Uterus (tissue), 4 donors: Measurements from ENCODE around the gene BCLAF1. TPM values are rescaled to one million over a fixed set of nuclear protein-coding genes. Genes with fewer than 3 reads are reported as not detected.
"Not testable (repeated sequence)": the region's sequence is repeated elsewhere in the genome, so short reads cannot be mapped to it uniquely, and the experiment has no call there.

Experiments used
- DNase-seq, 2 donors: peaks; one replicate each; pipeline ENCODE4 v3.0.0-alpha.2; 2019 to 2020
- H3K27ac ChIP-seq, 2 donors: fragments of 200-600 bp; sonication (generic); 1 replicate in 1 of 2; 2 replicates in 1 of 2; pipeline ENCODE4 v1.5.1; 2016 to 2018
- H3K27me3 ChIP-seq, 2 donors: fragments of 200-600 bp; sonication (generic); one replicate each; pipeline ENCODE4 v1.5.1; 2018 to 2019; ENCODE audit warnings: control low read depth in 1 of 2
- H3K36me3 ChIP-seq, 2 donors: fragments of 200-600 bp; sonication (generic); one replicate each; pipeline ENCODE4 v1.5.1; 2019; ENCODE audit warnings: control low read depth in 1 of 2
- H3K4me1 ChIP-seq, 2 donors: fragments of 200-600 bp; sonication (generic); one replicate each; pipeline ENCODE4 v1.5.1; 2018 to 2019; ENCODE audit warnings: control low read depth in 1 of 2
- H3K4me3 ChIP-seq, 2 donors: fragments of 200-600 bp; sonication (generic); 1 replicate in 1 of 2; 2 replicates in 1 of 2; pipeline ENCODE4 v1.5.1; 2018 to 2019; ENCODE audit warnings: mild to moderate bottlenecking in 1 of 2
- H3K9me3 ChIP-seq, 2 donors: fragments of 200-600 bp; sonication (generic); one replicate each; pipeline ENCODE4 v1.5.1; 2019; ENCODE audit warnings: control low read depth in 1 of 2
- POLR2A ChIP-seq, 2 donors: fragments of 450-650 bp; IDR thresholded peaks; one replicate each; pipeline ENCODE4 v1.6.1; 2016; ENCODE audit warnings: antibody characterized with exemption in 2 of 2, mild to moderate bottlenecking in 1 of 2, moderate library complexity in 1 of 2
- intact Hi-C: fragments of 100-400 bp; cut with DNase I; formaldehyde crosslinking; loops from one replicate; pipeline ENCODE4 v1.15.1; 2023; ENCODE audit warnings: low total_unique reads
- total RNA-seq, 4 donors: library from RNA; depleted of rRNA in 3 of 4; stranded (reverse); fragments of >200 nt in 3 of 4; gene quantifications; one replicate each; pipeline versions ENCODE4 v1.1.0 to v1.2.4, GENCODE V29; 2014 to 2023
- TF ChIP-seq, protein P1 (sequence below), 4 experiments: fragments of 200-600 bp in 2 of 4; fragments of 450-650 bp in 2 of 4; sonication (generic) in 2 of 4; IDR thresholded peaks; one replicate each; pipeline ENCODE4 v1.5.1; 2016 to 2019; ENCODE audit warnings: antibody characterized with exemption in 4 of 4, mild to moderate bottlenecking in 2 of 4, moderate library complexity in 1 of 4
- donor health status: DM: yes; HTN: yes; CAD: no.

BCLAF1 gene
- total RNA-seq, 4 donors from 2014 or later = 34.6 to 237 (median 211) TPM

DNA sequence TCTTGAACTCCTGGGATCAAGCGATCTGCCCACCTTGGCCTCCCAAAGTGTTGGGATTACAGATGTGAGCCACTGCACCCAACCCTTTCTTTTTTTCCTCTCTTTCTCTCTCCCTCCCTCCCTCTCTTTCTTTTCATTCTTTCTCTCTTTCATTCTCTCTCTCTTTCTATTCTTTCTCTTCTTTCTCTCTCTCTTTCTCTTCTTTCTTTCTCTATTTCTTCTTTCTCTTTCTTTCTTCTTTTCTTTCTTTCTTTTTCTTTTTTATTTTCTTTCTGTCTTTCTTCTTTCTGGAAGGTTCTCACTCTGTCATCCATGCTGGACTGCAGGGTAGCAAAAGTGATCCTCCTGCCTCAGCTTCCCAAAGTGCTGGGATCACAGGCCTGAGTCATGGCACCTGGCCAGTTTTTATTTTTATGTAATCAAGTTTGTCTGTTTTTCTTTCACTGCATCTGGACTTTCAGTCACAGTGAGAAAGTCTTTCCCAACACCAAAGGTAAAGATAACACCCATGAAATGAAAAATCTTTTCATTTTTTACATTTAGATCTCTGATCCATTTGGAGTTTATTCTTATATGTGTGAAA, 20.2 kb upstream of the BCLAF1 start:
- no peak overlapping the region for H3K4me3 ChIP-seq
- no peaks in the 10 kb centered on the region for H3K9me3 ChIP-seq
- intact Hi-C loops = no loop called here
- H3K4me1 ChIP-seq = no peaks in the 10 kb centered on the region
- TF ChIP-seq, protein P1, sequence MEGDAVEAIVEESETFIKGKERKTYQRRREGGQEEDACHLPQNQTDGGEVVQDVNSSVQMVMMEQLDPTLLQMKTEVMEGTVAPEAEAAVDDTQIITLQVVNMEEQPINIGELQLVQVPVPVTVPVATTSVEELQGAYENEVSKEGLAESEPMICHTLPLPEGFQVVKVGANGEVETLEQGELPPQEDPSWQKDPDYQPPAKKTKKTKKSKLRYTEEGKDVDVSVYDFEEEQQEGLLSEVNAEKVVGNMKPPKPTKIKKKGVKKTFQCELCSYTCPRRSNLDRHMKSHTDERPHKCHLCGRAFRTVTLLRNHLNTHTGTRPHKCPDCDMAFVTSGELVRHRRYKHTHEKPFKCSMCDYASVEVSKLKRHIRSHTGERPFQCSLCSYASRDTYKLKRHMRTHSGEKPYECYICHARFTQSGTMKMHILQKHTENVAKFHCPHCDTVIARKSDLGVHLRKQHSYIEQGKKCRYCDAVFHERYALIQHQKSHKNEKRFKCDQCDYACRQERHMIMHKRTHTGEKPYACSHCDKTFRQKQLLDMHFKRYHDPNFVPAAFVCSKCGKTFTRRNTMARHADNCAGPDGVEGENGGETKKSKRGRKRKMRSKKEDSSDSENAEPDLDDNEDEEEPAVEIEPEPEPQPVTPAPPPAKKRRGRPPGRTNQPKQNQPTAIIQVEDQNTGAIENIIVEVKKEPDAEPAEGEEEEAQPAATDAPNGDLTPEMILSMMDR (IDR thresholded peaks at IDR 0.05) = no peak
- TF ChIP-seq POLR2A (IDR thresholded peaks at IDR 0.05) = no peak
- H3K36me3 ChIP-seq = no peaks in the 10 kb centered on the region
- H3K27me3 ChIP-seq = no peaks in the 10 kb centered on the region
- no peak overlapping the region for H3K27ac ChIP-seq
- no peak for DNase-seq

DNA sequence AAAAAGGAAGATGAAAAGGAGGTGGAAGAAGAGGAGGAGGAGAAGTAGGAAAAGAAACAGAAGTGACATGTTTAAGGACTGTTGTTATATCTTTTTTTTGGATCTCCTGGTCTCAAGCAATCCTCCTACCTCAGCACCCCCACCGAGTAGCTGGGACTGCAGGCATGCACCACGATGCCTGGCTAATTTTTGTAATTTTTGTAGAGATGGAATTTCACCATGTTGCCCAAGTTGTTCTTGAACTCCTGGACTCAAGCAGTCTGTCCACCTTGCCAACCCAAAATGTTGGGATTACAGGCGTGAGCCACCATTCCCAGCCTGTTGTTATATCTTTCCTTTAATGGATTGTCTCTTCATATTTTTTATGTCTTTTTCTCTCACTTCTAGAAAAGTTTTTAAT, 19.5 kb upstream of the BCLAF1 start:
- H3K9me3 ChIP-seq = no peaks in the 10 kb centered on the region
- no peak overlapping the region for H3K4me3 ChIP-seq
- intact Hi-C loops = no loop called here
- H3K36me3 ChIP-seq = no peaks in the 10 kb centered on the region
- no peak overlapping the region for H3K27ac ChIP-seq
- DNase-seq = no peak
- no peaks in the 10 kb centered on the region for H3K27me3 ChIP-seq
- TF ChIP-seq, protein P1 (IDR thresholded peaks at IDR 0.05) = no peak
- TF ChIP-seq POLR2A (IDR thresholded peaks at IDR 0.05) = no peak
- no peaks in the 10 kb centered on the region for H3K4me1 ChIP-seq

GRCh38 chr6:136308469-136308868, 18.8 kb upstream of the BCLAF1 start:
- H3K36me3 ChIP-seq, H3K4me1 ChIP-seq, H3K4me3 ChIP-seq, H3K27me3 ChIP-seq, H3K9me3 ChIP-seq, intact Hi-C loops, DNase-seq, H3K27ac ChIP-seq: not testable (repeated sequence)

DNA sequence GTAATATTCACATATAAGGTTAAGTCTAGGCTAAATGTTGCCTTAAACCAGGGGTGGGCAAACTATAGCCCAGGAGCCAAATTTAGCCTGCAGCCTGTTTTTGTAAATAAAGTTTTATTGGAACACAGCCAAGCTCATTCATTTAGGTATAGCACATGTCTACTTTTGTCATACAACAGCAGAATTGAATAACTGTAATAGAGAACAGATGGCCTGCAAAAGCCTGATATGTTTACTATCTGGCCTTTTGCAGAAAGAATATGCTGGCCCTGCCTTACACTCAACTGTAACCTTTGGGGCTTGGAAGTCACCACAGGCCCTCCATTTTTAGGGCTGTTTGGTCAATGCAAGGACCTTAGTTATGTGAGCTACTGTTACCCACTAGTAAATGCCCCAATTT, 17.7 kb upstream of the BCLAF1 start:
- Histone ChIP-seq H3K36me3 (no peaks in the 10 kb centered on the region), H3K27me3 (no peaks in the 10 kb centered on the region), H3K4me1 (no peaks in the 10 kb centered on the region), H3K27ac (no peak overlapping the region), H3K4me3 (no peak overlapping the region), H3K9me3 (no peaks in the 10 kb centered on the region)
- intact Hi-C loops = no loop called here
- DNase-seq = no peak
- TF ChIP-seq POLR2A (IDR thresholded peaks at IDR 0.05) = no peak
- TF ChIP-seq, protein P1 (IDR thresholded peaks at IDR 0.05) = no peak

GRCh38 chr6:136306466-136306865, 16.8 kb upstream of the BCLAF1 start:
- intact Hi-C loops = no loop called here
- Histone ChIP-seq H3K4me3 (no peak overlapping the region), H3K4me1 (no peaks in the 10 kb centered on the region), H3K9me3 (no peaks in the 10 kb centered on the region), H3K27me3 (no peaks in the 10 kb centered on the region), H3K36me3 (no peaks in the 10 kb centered on the region), H3K27ac (no peak overlapping the region)
- no peak for DNase-seq
- TF ChIP-seq, protein P1 (IDR thresholded peaks at IDR 0.05) = no peak
- no peak for TF ChIP-seq POLR2A (IDR thresholded peaks at IDR 0.05)

GRCh38 chr6:136304410-136304809, 14.8 kb upstream of the BCLAF1 start:
- DNase-seq = no peak
- H3K27me3 ChIP-seq = no peaks in the 10 kb centered on the region
- H3K9me3 ChIP-seq = no peaks in the 10 kb centered on the region
- no peak overlapping the region for H3K27ac ChIP-seq
- H3K4me3 ChIP-seq = no peak overlapping the region
- TF ChIP-seq, protein P1 (IDR thresholded peaks at IDR 0.05) = no peak
- TF ChIP-seq POLR2A (IDR thresholded peaks at IDR 0.05) = no peak
- H3K4me1 ChIP-seq = no peaks in the 10 kb centered on the region
- intact Hi-C loops = no loop called here
- H3K36me3 ChIP-seq = no peaks in the 10 kb centered on the region
